Right lung (tissue), 5 donors: ENCODE data around the gene EXOC3. TPM values are rescaled to one million over a fixed set of nuclear protein-coding genes. Genes with fewer than 3 reads are reported as not detected.
"Not testable (repeated sequence)": the region's sequence is repeated elsewhere in the genome, so short reads cannot be mapped to it uniquely, and the experiment has no call there.

ENCODE experiments used
- DNase-seq, 2 donors: peaks; one replicate each; pipeline ENCODE4 v3.0.0-alpha.2; 2013
- polyA plus RNA-seq, 5 donors: library from polyadenylated mRNA; unstranded; fragments of 120-200 nt; gene quantifications; one replicate each; pipeline versions ENCODE4 v1.2.1 to v1.2.3, GENCODE V29; 2013; ENCODE audit warnings: inconsistent platforms in 1 of 5, low replicate concordance in 1 of 5; ENCODE audit not compliant: insufficient read length in 5 of 5, insufficient read depth in 1 of 5

The EXOC3 gene
- polyA plus RNA-seq, 5 donors = 43.6 to 59.3 (median 55.2) TPM

GRCh38 chr5:405421-405820 is 37.6 kb upstream of the EXOC3 start:
- no peak for DNase-seq

- no peak for DNase-seq
Measured at GRCh38 chr5:406041-406440, 36.9 kb upstream of the EXOC3 start.

GRCh38 chr5:407051-407450 is 35.9 kb upstream of the EXOC3 start:
- no peak for DNase-seq

- no peak for DNase-seq
Measured at GRCh38 chr5:407801-408268, 35.1 kb upstream of the EXOC3 start.

GRCh38 chr5:410911-411517 is 32.0 kb upstream of the EXOC3 start:
- DNase-seq = no peak

- DNase-seq = no peak
Measured at GRCh38 chr5:411728-412127, 31.2 kb upstream of the EXOC3 start.

GRCh38 chr5:414991-415927 is 27.7 kb upstream of the EXOC3 start:
- DNase-seq = not testable (repeated sequence)

GRCh38 chr5:415928-416635 is 26.9 kb upstream of the EXOC3 start:
- DNase-seq = no peak

- DNase-seq = no peak
Measured at GRCh38 chr5:416636-416960, 26.4 kb upstream of the EXOC3 start.

GRCh38 chr5:417301-418161 is 25.4 kb upstream of the EXOC3 start:
- no peak for DNase-seq

- no peak for DNase-seq
Measured at GRCh38 chr5:418162-419121, 24.5 kb upstream of the EXOC3 start.

- no peak for DNase-seq
Measured at GRCh38 chr5:419970-420369, 23.0 kb upstream of the EXOC3 start.

GRCh38 chr5:420632-421286 is 22.2 kb upstream of the EXOC3 start:
- no peak for DNase-seq

- no peak for DNase-seq
Measured at GRCh38 chr5:421287-421880, 21.6 kb upstream of the EXOC3 start.

- no peak for DNase-seq
Measured at GRCh38 chr5:421901-422300, 21.1 kb upstream of the EXOC3 start.

GRCh38 chr5:422323-423232 is 20.4 kb upstream of the EXOC3 start:
- no peak for DNase-seq

GRCh38 chr5:423233-423565 is 19.8 kb upstream of the EXOC3 start:
- no peak for DNase-seq

GRCh38 chr5:423626-424261 is 19.2 kb upstream of the EXOC3 start:
- no peak for DNase-seq
